Astrocyte (in vitro differentiated cells and primary cell): ENCODE measurements around the gene C20orf144. TPM values are rescaled to one million over a fixed set of nuclear protein-coding genes. Genes with fewer than 3 reads are reported as not detected.
A peak's percentile ranks its signal among the peaks of the same experiment; 100 is the strongest.
"Not testable (repeated sequence)": the region's sequence is repeated elsewhere in the genome, so short reads cannot be mapped to it uniquely, and the experiment has no call there.

Experiments used
- DNase-seq: peaks from one replicate; pipeline ENCODE4 v3.0.0-alpha.2; 2010; ENCODE audit warnings: low read depth
- FAIRE-seq: peaks from 2 replicates; lab custom pipeline; 2011; peaks lifted over from hg19 to GRCh38; lab: Jason Lieb, UNC
- H2AFZ ChIP-seq: 2 replicates; pipeline ENCODE4 v1.6.0; 2012; ENCODE audit warnings: low read depth, low read length, inconsistent platforms
- H3K27ac ChIP-seq: 2 replicates; pipeline ENCODE4 v1.5.1; 2011; ENCODE audit warnings: low read depth, low read length, inconsistent platforms
- H3K27me3 ChIP-seq: 2 replicates; pipeline ENCODE4 v1.6.0; 2011; ENCODE audit warnings: low read length, inconsistent platforms; ENCODE audit not compliant: insufficient read depth
- H3K36me3 ChIP-seq: 2 replicates; pipeline ENCODE4 v1.5.1; 2011; ENCODE audit warnings: low read length, inconsistent platforms; ENCODE audit not compliant: insufficient read depth
- H3K4me1 ChIP-seq: 2 replicates; pipeline ENCODE4 v1.5.1; 2011; ENCODE audit warnings: low read length, inconsistent platforms; ENCODE audit not compliant: insufficient read depth
- H3K4me2 ChIP-seq: 2 replicates; pipeline ENCODE4 v1.6.0; 2012; ENCODE audit warnings: low read length, inconsistent platforms
- H3K4me3 ChIP-seq: 2 replicates; pipeline ENCODE4 v1.5.1; 2011; ENCODE audit warnings: low read depth, mild to moderate bottlenecking, low read length, inconsistent platforms; ENCODE audit not compliant: insufficient read depth
- H3K79me2 ChIP-seq: 2 replicates; pipeline ENCODE4 v1.6.0; 2012; ENCODE audit warnings: mild to moderate bottlenecking, low read length, inconsistent platforms; ENCODE audit not compliant: insufficient read depth
- H3K9ac ChIP-seq: 2 replicates; pipeline ENCODE4 v1.6.0; 2012; ENCODE audit warnings: mild to moderate bottlenecking, low read length, inconsistent platforms
- H3K9me3 ChIP-seq: 2 replicates; pipeline ENCODE4 v1.5.1; 2012; ENCODE audit warnings: low read depth, mild to moderate bottlenecking, low read length, inconsistent platforms; ENCODE audit not compliant: insufficient read depth
- H4K20me1 ChIP-seq: 2 replicates; pipeline ENCODE4 v1.6.0; 2012; ENCODE audit warnings: low read length, inconsistent platforms; ENCODE audit not compliant: insufficient read depth
- H3K27ac Mint-ChIP-seq: one replicate; pipeline ENCODE4 v1.8.0; 2021; ENCODE audit warnings: mild to moderate bottlenecking, mixed read lengths; ENCODE audit not compliant: unreplicated experiment
- H3K27me3 Mint-ChIP-seq: one replicate; pipeline ENCODE4 v1.8.0; 2021; ENCODE audit warnings: low read depth, mixed read lengths; ENCODE audit not compliant: unreplicated experiment
- H3K36me3 Mint-ChIP-seq: one replicate; pipeline ENCODE4 v1.8.0; 2021; ENCODE audit warnings: low read depth, mixed read lengths; ENCODE audit not compliant: unreplicated experiment
- H3K4me1 Mint-ChIP-seq: one replicate; pipeline ENCODE4 v1.8.0; 2021; ENCODE audit warnings: low read depth, mixed read lengths; ENCODE audit not compliant: unreplicated experiment
- H3K4me3 Mint-ChIP-seq: one replicate; pipeline ENCODE4 v1.8.0; 2021; ENCODE audit warnings: mild to moderate bottlenecking, moderate library complexity, mixed read lengths; ENCODE audit not compliant: unreplicated experiment
- H3K9me3 Mint-ChIP-seq: one replicate; pipeline ENCODE4 v1.8.0; 2021; ENCODE audit warnings: mild to moderate bottlenecking, mixed read lengths; ENCODE audit not compliant: unreplicated experiment
- EZH2 ChIP-seq: IDR thresholded peaks from 2 replicates; pipeline ENCODE4 v1.6.1; 2012; ENCODE audit warnings: mild to moderate bottlenecking, low read length, inconsistent platforms; ENCODE audit not compliant: insufficient read depth
- total RNA-seq: library from RNA; stranded (reverse); gene quantifications from 2 replicates; pipeline ENCODE4 v1.2.1, GENCODE V29; 2021
- TF ChIP-seq, protein P1 (sequence below): IDR thresholded peaks from 2 replicates; pipeline ENCODE4 v1.5.1; 2011; ENCODE audit warnings: low read depth, mild to moderate bottlenecking, inconsistent platforms, low read length, moderate library complexity; ENCODE audit not compliant: insufficient read depth

The C20orf144 gene
- total RNA-seq, 1 donor from 2014 or later = 0.16 TPM

DNA sequence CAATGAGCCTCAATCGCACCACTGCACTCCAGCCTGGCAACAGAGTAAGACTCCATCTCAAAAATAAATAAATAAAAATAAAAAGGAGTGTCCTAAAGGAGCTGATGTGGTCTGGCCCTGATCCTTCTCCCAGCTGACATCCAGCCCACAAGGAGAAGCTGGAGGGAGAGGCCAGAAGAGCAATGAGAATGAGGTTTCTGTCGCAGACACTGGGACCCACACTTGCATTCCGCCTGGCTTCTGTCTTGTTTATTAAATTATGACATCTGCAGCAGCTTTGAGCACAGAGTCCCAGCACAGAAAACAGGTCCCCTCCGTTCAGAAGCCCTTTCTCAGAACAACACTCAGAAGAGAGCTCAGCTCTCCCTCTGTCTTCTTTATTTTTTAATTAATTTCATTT lies 34.3 kb downstream of the C20orf144 start:
- H3K9me3 Mint-ChIP-seq = peaks cover 6% of the 10 kb centered on the region
- no peak for FAIRE-seq

DNA sequence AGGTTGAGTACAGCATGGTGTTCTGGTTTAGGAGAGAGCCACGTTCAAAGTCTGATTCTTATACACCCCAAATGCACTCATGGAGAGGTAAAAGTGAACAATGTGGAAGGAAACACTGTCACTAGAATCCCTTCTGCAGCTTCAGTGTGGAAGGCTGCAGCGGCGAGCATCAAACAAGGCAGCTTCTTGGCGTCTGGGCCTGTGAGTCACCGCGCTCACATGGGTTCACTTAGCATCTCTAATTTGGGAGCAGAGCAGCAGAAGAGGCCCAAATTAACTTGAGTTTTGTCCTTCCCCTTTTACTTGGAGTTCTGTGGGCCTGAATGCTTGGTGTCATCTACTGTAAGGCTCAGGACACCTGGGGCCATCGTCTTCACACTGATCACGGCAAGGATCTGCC lies 35.0 kb downstream of the C20orf144 start:
- H3K9me3 Mint-ChIP-seq = peaks cover 11% of the 10 kb centered on the region
- H3K4me3 ChIP-seq = no peak overlapping the region
- no peaks in the 10 kb centered on the region for H3K36me3 ChIP-seq
- H2AFZ ChIP-seq = no peak overlapping the region
- DNase-seq (peak; percentile 67), FAIRE-seq (peak; percentile 85)
- H3K27me3 ChIP-seq = no peaks in the 10 kb centered on the region
- H4K20me1 ChIP-seq = no peaks in the 10 kb centered on the region
- no peak overlapping the region for H3K4me2 ChIP-seq
- peaks cover 4% of the 10 kb centered on the region for H3K4me1 Mint-ChIP-seq
- peaks cover 3% of the 10 kb centered on the region for H3K36me3 Mint-ChIP-seq
- no peaks in the 10 kb centered on the region for H3K79me2 ChIP-seq
- H3K4me1 ChIP-seq = peaks cover 3% of the 10 kb centered on the region
- no peak overlapping the region for H3K4me3 Mint-ChIP-seq
- no peak overlapping the region for H3K9ac ChIP-seq
- peaks cover 8% of the 10 kb centered on the region for H3K27me3 Mint-ChIP-seq
- H3K27ac Mint-ChIP-seq = no peak overlapping the region
- TF ChIP-seq, protein P1, sequence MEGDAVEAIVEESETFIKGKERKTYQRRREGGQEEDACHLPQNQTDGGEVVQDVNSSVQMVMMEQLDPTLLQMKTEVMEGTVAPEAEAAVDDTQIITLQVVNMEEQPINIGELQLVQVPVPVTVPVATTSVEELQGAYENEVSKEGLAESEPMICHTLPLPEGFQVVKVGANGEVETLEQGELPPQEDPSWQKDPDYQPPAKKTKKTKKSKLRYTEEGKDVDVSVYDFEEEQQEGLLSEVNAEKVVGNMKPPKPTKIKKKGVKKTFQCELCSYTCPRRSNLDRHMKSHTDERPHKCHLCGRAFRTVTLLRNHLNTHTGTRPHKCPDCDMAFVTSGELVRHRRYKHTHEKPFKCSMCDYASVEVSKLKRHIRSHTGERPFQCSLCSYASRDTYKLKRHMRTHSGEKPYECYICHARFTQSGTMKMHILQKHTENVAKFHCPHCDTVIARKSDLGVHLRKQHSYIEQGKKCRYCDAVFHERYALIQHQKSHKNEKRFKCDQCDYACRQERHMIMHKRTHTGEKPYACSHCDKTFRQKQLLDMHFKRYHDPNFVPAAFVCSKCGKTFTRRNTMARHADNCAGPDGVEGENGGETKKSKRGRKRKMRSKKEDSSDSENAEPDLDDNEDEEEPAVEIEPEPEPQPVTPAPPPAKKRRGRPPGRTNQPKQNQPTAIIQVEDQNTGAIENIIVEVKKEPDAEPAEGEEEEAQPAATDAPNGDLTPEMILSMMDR = no peak
- no peak for TF ChIP-seq EZH2
- no peaks in the 10 kb centered on the region for H3K9me3 ChIP-seq
- no peak overlapping the region for H3K27ac ChIP-seq

More for the DNA sequence above, 34.3 kb downstream of the C20orf144 start:
- Histone ChIP-seq H3K79me2 (no peaks in the 10 kb centered on the region), H3K36me3 (no peaks in the 10 kb centered on the region), H3K9ac (no peak overlapping the region), H2AFZ (no peak overlapping the region), H3K4me3 (no peak overlapping the region), H3K4me1 (peaks cover 3% of the 10 kb centered on the region), H3K27me3 (no peaks in the 10 kb centered on the region), H3K4me2 (no peak overlapping the region), H4K20me1 (no peaks in the 10 kb centered on the region), H3K9me3 (no peaks in the 10 kb centered on the region), H3K27ac (no peak overlapping the region)
- no peak for TF ChIP-seq EZH2
- TF ChIP-seq, protein P1 = no peak
- Mint-ChIP-seq H3K4me1 (peaks cover 4% of the 10 kb centered on the region), H3K27ac (no peak overlapping the region), H3K36me3 (peaks cover 4% of the 10 kb centered on the region), H3K27me3 (peaks cover 5% of the 10 kb centered on the region), H3K4me3 (no peak overlapping the region)
- DNase-seq = no peak

DNA sequence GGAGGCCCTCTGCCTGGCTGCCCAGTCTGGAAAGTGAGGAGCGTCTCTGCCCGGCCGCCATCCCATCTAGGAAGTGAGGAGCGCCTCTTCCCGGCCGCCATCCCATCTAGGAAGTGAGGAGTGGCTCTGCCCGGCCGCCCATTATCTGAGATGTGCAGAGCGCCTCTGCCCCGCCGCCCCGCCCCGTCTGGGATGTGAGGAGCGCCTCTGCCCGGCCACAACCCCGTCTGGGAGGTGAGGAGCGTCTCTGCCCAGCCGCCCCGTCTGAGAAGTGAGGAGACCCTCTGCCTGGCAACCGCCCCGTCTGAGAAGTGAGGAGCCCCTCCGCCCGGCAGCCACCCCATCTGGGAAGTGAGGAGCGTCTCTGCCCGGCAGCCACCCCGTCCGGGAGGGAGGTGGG lies 36.8 kb downstream of the C20orf144 start:
- H3K4me1 ChIP-seq, H3K27me3 Mint-ChIP-seq, H2AFZ ChIP-seq, H3K4me3 Mint-ChIP-seq, H3K27me3 ChIP-seq, H3K27ac ChIP-seq, FAIRE-seq, H3K36me3 ChIP-seq, H3K4me2 ChIP-seq, H4K20me1 ChIP-seq, H3K27ac Mint-ChIP-seq, H3K79me2 ChIP-seq, H3K4me3 ChIP-seq, DNase-seq, H3K9ac ChIP-seq, H3K4me1 Mint-ChIP-seq, H3K36me3 Mint-ChIP-seq, H3K9me3 ChIP-seq: not testable (repeated sequence)
- H3K9me3 Mint-ChIP-seq = peaks cover 12% of the 10 kb centered on the region

DNA sequence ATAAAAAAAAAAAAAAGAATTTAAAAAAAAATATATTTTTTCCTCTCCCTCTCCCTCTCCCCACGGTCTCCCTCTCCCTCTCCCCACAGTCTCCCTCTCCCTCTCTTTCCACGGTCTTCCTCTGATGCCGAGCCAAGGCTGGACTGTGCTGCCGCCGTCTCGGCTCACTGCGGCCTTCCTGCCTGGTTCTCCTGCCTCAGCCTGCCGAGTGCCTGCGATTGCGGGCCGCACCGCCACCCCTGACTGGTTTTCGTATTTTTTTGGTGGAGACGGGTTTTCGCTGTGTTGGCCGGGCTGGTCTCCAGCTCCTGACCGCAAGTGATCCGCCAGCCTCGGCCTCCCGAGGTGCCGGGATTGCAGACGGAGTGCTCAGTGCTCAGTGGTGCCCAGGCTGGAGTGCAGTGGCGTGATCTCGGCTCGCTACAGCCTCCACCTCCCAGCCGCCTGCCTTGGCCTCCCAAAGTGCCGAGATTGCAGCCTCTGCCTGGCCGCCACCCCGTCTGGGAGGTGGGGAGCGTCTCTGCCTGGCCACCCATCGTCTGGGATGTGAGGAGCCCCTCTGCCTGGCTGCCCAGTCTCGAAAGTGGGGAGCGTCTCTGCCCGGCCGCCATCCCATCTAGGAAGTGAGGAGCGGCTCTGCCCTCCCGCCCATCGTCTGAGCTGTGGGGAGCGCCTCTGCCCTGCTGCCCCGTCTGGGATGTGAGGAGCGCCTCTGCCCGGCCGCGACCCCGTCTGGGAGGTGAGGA lies 38.7 kb downstream of the C20orf144 start:
- H3K36me3 Mint-ChIP-seq, H3K9me3 ChIP-seq, H3K79me2 ChIP-seq, H3K27ac Mint-ChIP-seq, FAIRE-seq, H2AFZ ChIP-seq, H3K4me1 ChIP-seq, H3K27ac ChIP-seq, H3K4me1 Mint-ChIP-seq, H3K36me3 ChIP-seq, H3K4me2 ChIP-seq, H3K9ac ChIP-seq, H3K27me3 Mint-ChIP-seq, DNase-seq, H3K4me3 Mint-ChIP-seq, H3K27me3 ChIP-seq, H3K4me3 ChIP-seq, H4K20me1 ChIP-seq: not testable (repeated sequence)
- peaks cover 14% of the 10 kb centered on the region for H3K9me3 Mint-ChIP-seq
